GM20000 (cell line): ENCODE results near the gene VPS51.

Experiments used
- DNase-seq: peaks from one replicate; pipeline ENCODE4 v3.0.0; 2012; ENCODE audit warnings: low spot score
- CTCF ChIP-seq: IDR thresholded peaks from 2 replicates; pipeline ENCODE4 v1.5.1; 2012; ENCODE audit warnings: mild to moderate bottlenecking, control low read depth; ENCODE audit errors: extremely low read depth, missing control alignments

The VPS51 gene

DNA sequence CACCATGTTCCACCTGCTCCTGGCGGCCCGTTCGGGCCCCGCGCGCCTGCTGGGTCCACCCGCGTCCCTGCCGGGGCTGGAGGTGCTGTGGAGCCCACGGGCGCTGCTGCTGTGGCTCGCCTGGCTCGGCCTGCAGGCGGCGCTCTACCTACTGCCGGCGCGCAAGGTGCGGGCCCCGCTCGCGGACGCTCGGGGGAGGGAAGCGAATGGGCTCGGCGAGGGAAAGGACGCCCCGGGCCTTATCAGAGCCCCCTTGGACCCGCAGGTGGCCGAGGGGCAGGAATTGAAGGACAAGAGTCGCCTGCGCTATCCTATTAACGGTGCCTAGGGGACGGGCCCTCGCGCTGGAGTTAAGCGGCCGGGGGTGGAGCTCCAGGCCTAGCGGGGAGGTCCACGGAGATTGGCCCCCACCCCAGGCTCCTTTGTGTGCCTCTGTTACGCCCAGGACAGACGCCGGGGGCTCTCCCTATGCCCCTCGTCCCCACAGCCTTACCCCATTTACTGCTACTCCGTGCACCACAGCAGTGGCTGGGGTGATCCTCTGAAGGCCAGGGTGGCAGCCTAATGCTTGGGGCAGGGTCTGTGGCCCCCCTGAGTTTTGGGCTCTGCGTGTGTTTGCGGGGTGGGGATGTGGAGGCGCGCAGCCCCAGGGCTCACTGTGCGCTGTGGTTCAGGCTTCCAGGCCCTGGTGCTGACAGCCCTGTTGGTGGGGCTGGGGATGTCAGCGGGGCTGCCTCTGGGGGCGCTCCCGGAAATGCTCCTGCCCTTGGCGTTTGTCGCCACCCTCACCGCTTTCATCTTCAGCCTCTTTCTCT, 16.7 kb downstream of the VPS51 start:
- TF ChIP-seq CTCF = peak; percentile 98
- DNase-seq = peak; percentile 84

GRCh38 chr11:65113361-65113756, 17.3 kb downstream of the VPS51 start:
- no peak for DNase-seq
- TF ChIP-seq CTCF = no peak

DNA sequence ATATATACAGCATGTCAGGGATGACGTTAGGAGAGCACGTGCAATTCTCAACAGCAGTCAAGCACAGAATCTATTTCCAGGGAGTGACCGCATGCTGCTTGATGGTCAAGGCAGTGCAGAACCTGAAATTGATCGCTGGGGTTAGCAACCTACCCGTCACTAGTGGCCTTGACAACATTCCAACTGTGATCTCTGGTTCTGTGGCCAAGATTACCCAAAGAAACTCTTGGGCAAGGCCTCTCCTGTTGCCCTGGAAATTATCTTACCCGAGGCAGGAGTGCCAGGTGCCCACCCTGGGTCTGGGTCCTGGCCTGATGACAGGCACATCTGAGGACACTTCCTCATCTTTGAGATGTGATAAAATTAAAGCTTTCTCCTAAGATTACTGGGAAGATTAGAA, 17.8 kb downstream of the VPS51 start:
- DNase-seq = no peak
- TF ChIP-seq CTCF = no peak

DNA sequence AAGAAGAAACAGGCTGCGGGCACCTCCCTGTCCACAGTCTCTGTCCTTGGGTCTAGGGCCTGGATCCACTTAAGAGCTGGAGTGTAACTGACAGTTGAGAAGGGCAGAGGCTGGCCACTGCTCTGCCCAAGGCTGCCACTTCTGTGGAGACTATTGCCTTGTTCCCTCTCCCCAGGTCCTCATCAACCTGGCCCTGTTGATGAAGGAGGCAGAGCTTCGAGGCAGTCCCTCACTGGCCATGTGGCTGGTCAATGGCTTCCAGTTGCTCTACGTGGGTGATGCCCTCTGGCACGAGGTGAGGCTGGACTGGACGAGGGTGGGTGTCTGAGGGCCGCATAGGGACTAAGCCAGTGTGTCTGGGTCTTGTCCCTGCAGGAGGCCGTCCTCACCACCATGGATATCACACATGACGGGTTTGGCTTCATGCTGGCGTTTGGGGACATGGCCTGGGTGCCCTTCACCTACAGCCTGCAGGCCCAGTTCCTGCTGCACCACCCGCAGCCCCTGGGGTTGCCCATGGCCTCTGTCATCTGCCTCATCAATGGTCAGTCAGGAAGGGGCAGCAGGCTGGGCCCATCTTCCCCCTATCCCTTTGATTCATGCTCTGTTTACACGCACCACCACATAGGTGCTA, 18.6 kb downstream of the VPS51 start:
- TF ChIP-seq CTCF = no peak
- DNase-seq = no peak

- no peak for DNase-seq
- TF ChIP-seq CTCF = no peak
Measured at GRCh38 chr11:65115361-65116082, 19.5 kb downstream of the VPS51 start.

DNA sequence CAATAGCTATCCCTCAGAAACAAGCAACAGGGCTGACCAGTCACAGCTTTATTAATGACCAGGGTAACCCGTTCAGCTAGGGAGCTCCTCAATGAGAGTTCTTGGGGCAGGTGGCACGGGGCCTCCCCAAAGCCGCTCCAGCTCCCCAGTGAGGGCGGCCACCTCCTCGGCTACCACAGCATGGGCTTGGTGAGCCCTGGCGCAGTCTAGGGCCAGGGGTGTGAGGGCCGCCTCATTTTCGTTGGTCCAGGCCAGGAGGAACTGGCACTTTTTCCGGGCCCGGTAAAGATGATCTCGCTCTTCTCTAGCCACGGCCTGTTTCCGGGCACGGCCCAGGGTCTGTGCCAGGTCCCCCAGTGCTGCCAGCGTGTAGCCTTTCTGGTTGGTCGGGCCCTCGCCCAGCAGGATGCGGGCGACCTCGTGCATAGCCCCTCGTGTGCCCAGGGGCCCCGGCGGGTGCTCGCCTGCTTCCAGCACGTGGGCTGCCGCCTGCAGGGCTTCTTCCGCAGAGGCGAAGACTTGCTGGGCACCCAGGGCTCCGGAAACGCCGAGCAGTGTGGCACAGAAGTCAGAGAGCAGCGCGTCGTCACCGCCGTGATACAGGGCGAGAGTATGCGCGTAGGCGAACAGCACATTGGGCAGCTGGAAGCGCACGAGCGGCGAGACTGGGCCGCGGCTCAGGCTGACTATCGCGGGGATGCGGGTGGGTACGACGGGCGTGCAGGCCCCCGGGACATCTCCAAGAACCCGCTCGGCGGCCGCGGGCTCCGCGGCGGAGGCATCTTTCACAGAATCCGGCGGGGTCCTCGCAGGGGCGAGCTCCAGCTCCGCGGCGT, 20.6 kb downstream of the VPS51 start:
- no peak for DNase-seq
- no peak for TF ChIP-seq CTCF
